ENCODE measurements around the gene DUOX2.

DNA sequence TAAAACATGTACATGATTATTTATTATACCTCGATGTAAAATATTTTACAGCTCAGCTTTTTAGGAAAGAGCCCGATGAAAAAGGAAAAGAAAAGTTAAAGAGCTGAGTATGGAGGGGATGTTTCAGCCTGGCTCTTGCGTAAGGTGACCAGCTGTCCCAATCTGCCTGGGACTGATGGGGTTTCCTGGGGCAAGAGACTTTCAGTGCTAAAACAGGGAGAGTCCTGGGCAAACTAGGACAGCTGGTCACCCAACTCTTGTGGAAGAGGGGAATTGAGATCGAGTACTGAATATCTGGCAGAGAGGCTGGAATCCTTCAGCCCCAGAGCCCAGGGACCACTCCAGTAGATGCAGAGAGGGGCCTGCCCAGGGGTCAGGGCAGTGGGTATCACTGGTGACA lies 21.0 kb downstream of the DUOX2 start:
- no peak for TF ChIP-seq EZH2 (IDR thresholded peaks at IDR 0.05; ENCODE audit: borderline replicate concordance, low read length)
- TF ChIP-seq, protein P1, sequence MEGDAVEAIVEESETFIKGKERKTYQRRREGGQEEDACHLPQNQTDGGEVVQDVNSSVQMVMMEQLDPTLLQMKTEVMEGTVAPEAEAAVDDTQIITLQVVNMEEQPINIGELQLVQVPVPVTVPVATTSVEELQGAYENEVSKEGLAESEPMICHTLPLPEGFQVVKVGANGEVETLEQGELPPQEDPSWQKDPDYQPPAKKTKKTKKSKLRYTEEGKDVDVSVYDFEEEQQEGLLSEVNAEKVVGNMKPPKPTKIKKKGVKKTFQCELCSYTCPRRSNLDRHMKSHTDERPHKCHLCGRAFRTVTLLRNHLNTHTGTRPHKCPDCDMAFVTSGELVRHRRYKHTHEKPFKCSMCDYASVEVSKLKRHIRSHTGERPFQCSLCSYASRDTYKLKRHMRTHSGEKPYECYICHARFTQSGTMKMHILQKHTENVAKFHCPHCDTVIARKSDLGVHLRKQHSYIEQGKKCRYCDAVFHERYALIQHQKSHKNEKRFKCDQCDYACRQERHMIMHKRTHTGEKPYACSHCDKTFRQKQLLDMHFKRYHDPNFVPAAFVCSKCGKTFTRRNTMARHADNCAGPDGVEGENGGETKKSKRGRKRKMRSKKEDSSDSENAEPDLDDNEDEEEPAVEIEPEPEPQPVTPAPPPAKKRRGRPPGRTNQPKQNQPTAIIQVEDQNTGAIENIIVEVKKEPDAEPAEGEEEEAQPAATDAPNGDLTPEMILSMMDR (IDR thresholded peaks at IDR 0.05; ENCODE audit: low read length), result no peak

Measured in OCI-LY1 (cell line).